ENCODE data around the gene TNNC1.

Gene TNNC1

DNA sequence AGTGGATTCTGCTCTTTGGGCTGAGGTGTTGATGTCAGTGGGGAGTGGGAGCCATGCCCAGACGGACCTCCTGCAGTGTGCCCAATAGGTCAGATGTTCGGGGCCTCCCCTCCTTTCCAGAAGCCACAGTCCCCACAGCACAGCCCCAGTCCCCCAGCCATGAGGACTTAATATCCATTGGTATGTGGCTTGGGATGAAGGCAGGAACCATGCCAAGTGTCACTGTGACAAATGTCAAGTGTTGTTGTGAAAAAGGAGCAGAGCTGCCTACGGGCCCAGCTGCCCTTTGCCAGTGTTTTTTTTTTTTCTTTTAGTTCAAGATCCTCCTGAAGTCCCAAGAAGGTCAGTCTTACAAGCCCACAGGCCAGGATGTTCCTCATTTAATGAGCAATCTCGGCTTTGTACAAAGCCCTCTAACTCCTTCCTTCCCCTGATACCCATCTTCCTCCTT, 21.1 kb downstream of the TNNC1 start:
- Histone ChIP-seq H3K4me3 (no peak overlapping the region), H3K27ac (peak overlapping the region in 1 of 2 donors; percentile 60)
- TF ChIP-seq, protein P1, sequence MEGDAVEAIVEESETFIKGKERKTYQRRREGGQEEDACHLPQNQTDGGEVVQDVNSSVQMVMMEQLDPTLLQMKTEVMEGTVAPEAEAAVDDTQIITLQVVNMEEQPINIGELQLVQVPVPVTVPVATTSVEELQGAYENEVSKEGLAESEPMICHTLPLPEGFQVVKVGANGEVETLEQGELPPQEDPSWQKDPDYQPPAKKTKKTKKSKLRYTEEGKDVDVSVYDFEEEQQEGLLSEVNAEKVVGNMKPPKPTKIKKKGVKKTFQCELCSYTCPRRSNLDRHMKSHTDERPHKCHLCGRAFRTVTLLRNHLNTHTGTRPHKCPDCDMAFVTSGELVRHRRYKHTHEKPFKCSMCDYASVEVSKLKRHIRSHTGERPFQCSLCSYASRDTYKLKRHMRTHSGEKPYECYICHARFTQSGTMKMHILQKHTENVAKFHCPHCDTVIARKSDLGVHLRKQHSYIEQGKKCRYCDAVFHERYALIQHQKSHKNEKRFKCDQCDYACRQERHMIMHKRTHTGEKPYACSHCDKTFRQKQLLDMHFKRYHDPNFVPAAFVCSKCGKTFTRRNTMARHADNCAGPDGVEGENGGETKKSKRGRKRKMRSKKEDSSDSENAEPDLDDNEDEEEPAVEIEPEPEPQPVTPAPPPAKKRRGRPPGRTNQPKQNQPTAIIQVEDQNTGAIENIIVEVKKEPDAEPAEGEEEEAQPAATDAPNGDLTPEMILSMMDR (IDR thresholded peaks at IDR 0.05): no peak
- DNase-seq (ENCODE audit: low spot score): peak; percentile 67

DNA sequence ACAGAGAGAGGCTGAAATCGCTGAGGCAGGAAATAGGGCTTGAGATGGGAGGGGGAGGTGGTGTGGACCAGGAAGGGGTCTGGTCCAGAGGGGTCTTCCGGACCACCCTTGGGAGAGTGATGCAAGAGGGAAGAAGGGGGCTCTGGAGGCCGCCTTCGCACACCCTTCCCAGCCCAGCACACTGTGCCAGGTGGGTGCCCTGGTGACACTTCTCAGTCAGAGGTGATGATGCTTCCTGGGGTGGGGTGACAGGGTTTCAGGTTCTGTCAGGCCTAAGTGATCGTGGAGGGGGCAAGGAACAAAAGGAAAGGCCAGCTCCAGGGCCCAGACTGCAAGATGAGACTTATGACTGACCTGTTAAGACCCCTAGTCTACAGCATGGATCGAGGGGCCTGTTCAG, 21.6 kb downstream of the TNNC1 start:
- H3K27ac ChIP-seq: peak overlapping the region in 1 of 2 donors; percentile 60
- H3K4me3 ChIP-seq: no peak overlapping the region
- peak; percentile 67 for DNase-seq (ENCODE audit: low spot score)
- TF ChIP-seq, protein P1 (IDR thresholded peaks at IDR 0.05): no peak

- TF ChIP-seq, protein P1 (IDR thresholded peaks at IDR 0.05): no peak
These were observed 22.2 kb downstream of the TNNC1 start for GRCh38 chr3:52431459-52432223.

GRCh38 chr3:52430416-52430810, 23.4 kb downstream of the TNNC1 start:
- H3K27ac ChIP-seq: peak overlapping the region in 1 of 2 donors; percentile 2
- no peak for DNase-seq (ENCODE audit: low spot score)

More at GRCh38 chr3:52431459-52432223, 22.2 kb downstream of the TNNC1 start:
- Histone ChIP-seq H3K27ac (peak overlapping the region in 1 of 2 donors; percentile 60), H3K4me3 (no peak overlapping the region)
- no peak for DNase-seq (ENCODE audit: low spot score)

GRCh38 chr3:52429779-52430415, 23.9 kb downstream of the TNNC1 start:
- H3K27ac ChIP-seq: peak overlapping the region in 1 of 2 donors; percentile 2
- DNase-seq (ENCODE audit: low spot score): peak; percentile 65

More at GRCh38 chr3:52430416-52430810, 23.4 kb downstream of the TNNC1 start:
- no peak overlapping the region for H3K4me3 ChIP-seq
- TF ChIP-seq, protein P1 (IDR thresholded peaks at IDR 0.05): no peak

GRCh38 chr3:52429031-52429430, 24.8 kb downstream of the TNNC1 start:
- TF ChIP-seq, protein P1 (IDR thresholded peaks at IDR 0.05): no peak
- Histone ChIP-seq H3K27ac (no peak overlapping the region), H3K4me3 (no peak overlapping the region)
- no peak for DNase-seq (ENCODE audit: low spot score)

More at GRCh38 chr3:52429779-52430415, 23.9 kb downstream of the TNNC1 start:
- TF ChIP-seq, protein P1 (IDR thresholded peaks at IDR 0.05): no peak
- H3K4me3 ChIP-seq: no peak overlapping the region

Measured in coronary artery (tissue), 2 donors.